ENCODE measurements around the gene SEMA6B. TPM values are rescaled to one million over a fixed set of nuclear protein-coding genes. Genes with fewer than 3 reads are reported as not detected.

SEMA6B gene
- total RNA-seq, 1 experiment from 2014 or later = 1.6 TPM

DNA sequence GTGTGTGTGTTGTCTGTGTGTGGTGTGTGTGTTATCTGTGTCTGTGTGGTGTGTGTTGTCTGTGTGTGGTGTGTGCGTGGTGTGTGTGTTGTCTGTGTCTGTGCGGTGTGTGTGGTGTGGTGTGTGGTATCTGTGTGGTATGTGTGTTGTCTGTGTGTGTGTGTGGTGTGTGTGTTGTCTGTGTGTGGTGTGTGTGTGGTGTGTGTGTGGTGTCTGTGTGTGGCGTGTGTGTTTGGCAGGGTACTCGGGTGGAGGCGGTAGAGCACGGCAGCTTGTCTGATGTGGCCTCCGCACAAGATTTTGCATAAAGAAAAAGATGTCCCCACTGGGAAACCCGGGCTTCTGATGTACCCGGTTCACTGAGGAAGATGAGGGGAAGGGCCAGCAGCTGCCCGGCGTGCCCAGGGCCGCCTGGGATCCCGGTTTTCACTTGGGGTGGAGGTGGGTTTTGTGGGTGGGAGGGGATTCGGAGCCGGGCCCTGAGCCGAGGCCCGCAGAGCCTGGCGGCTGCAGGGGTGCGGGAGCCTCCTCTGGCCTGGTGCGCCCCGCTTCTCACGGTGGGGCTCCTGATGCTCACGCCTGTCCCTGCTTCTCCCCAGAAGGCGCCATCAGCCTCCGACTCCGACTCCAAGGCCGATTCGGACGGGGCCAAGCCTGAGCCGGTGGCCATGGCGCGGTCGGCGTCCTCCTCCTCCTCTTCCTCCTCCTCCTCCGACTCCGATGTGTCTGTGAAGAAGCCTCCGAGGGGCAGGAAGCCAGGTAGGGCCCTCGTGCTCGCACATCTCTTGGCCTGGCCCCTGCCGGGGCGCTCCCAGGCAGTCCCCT lies 66.2 kb downstream of the SEMA6B start:
- no peak for DNase-seq (ENCODE audit: low read depth)

Other genes with a start within 250 kb of the SEMA6B start
- 7.9 and 13.7 TPM in 2 replicates for gene STAP2, start 220.9 kb downstream of the SEMA6B start, total RNA-seq (2014; rRNA removed; shearing (Covaris generic))
- 6.3 and 9.9 TPM in 2 replicates for gene MPND, start 216.1 kb downstream of the SEMA6B start, total RNA-seq (2014; rRNA removed; shearing (Covaris generic))
- 60.5 and 99.7 TPM in 2 replicates for gene SH3GL1, start 159.1 kb downstream of the SEMA6B start, total RNA-seq (2014; rRNA removed; shearing (Covaris generic))
- 22.8 and 38.1 TPM in 2 replicates for gene CHAF1A, start 157.0 kb downstream of the SEMA6B start, total RNA-seq (2014; rRNA removed; shearing (Covaris generic))
- gene UBXN6, start 101.9 kb downstream of the SEMA6B start, total RNA-seq (2014; rRNA removed; shearing (Covaris generic)) = 78.5 and 127 TPM in 2 replicates
- gene HDGFL2, start 87.4 kb downstream of the SEMA6B start, total RNA-seq (2014; rRNA removed; shearing (Covaris generic)) = 36.1 and 69.3 TPM in 2 replicates
- 0.02 TPM in 2 replicates for gene PLIN4, start 41.2 kb downstream of the SEMA6B start, total RNA-seq (2014; rRNA removed; shearing (Covaris generic))
- gene PLIN5, start 24.5 kb downstream of the SEMA6B start, total RNA-seq (2014; rRNA removed; shearing (Covaris generic)) = not detected in 2 replicates
- 0.64 TPM in 1 of 2 replicates, not detected in the other for gene LRG1, start 19.6 kb downstream of the SEMA6B start, total RNA-seq (2014; rRNA removed; shearing (Covaris generic))
- gene TNFAIP8L1, start 79.8 kb upstream of the SEMA6B start, total RNA-seq (2014; rRNA removed; shearing (Covaris generic)) = 2.7 and 3.3 TPM in 2 replicates
- 276 and 367 TPM in 2 replicates for gene MYDGF, start 110.7 kb upstream of the SEMA6B start, total RNA-seq (2014; rRNA removed; shearing (Covaris generic))
- 67.0 and 71.4 TPM in 2 replicates for gene DPP9, start 164.2 kb upstream of the SEMA6B start, total RNA-seq (2014; rRNA removed; shearing (Covaris generic))
- gene FEM1A, start 232.1 kb upstream of the SEMA6B start, total RNA-seq (2014; rRNA removed; shearing (Covaris generic)) = 7.5 and 11.0 TPM in 2 replicates

All from M059J (cell line).